ENCODE data around the gene SEMA3E.
"Not testable (repeated sequence)": the region's sequence is repeated elsewhere in the genome, so short reads cannot be mapped to it uniquely, and the experiment has no call there.

Gene SEMA3E

DNA sequence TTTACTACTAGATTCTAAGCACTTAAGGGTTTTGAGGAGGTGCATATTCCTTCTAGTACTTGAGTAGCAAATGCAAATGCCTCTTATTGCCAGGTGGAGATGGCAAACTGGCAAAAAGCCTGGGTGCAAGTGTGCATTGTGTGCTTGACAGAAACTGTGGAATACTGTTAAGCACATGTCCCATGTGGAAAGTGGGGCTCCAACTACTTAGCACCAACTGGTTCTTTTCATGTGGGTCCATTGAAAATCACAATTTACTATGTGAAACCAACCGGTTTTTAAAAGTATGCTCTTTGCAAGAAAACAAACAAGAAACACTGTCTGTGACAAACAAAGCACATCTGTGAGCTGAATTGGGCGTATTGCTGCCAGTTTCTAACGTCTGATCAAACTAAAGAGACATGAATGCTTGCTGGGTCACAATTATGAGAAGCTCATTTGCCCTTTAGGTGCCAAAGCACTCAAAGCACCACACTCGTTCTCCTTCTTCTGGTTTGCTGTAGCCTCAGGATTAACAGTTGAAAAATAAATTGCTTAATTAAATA lies 197.4 kb downstream of the SEMA3E start:
- Histone ChIP-seq H3K36me3 (ENCODE audit: control insufficient read depth, insufficient read depth, low read length) (no peaks in the 10 kb centered on the region), H3K27ac (ENCODE audit: low read depth, low read length) (no peak overlapping the region), H3K9ac (ENCODE audit: low read length) (no peak overlapping the region), H3K4me1 (ENCODE audit: control insufficient read depth, insufficient read depth, low read length) (no peaks in the 10 kb centered on the region), H3K27me3 (ENCODE audit: control insufficient read depth, insufficient read depth, low read length) (no peaks in the 10 kb centered on the region), H3K4me3 (ENCODE audit: low read length) (no peak overlapping the region)

DNA sequence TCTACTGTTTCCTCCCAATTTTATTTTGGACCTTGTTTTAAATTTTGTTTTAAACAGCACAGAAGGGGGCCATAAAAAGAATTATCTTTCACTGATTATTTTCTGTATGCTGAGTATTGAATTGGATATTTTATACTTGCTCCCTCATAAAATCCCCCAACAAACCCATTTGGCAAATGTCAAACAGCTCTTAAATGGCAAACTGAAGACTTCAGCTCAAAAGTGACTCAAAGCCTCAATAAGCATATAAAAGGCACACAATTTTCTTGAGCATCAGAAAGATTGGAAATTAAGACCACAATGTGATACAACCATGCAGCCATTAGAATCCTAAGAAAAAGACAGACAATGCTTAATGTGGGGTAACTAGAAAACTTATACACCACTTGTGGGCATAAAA lies 199.2 kb downstream of the SEMA3E start:
- H3K9ac ChIP-seq (ENCODE audit: low read length), result no peak overlapping the region
- H3K27me3 ChIP-seq (ENCODE audit: control insufficient read depth, insufficient read depth, low read length), result no peaks in the 10 kb centered on the region
- H3K4me1 ChIP-seq (ENCODE audit: control insufficient read depth, insufficient read depth, low read length), result no peaks in the 10 kb centered on the region
- no peaks in the 10 kb centered on the region for H3K36me3 ChIP-seq (ENCODE audit: control insufficient read depth, insufficient read depth, low read length)
- no peak overlapping the region for H3K27ac ChIP-seq (ENCODE audit: low read depth, low read length)
- H3K4me3 ChIP-seq (ENCODE audit: low read length), result no peak overlapping the region

- no peak overlapping the region for H3K27ac ChIP-seq (ENCODE audit: low read depth, low read length)
- no peak overlapping the region for H3K4me3 ChIP-seq (ENCODE audit: low read length)
- H3K36me3 ChIP-seq (ENCODE audit: control insufficient read depth, insufficient read depth, low read length), result no peaks in the 10 kb centered on the region
- H3K9ac ChIP-seq (ENCODE audit: low read length), result no peak overlapping the region
- no peaks in the 10 kb centered on the region for H3K27me3 ChIP-seq (ENCODE audit: control insufficient read depth, insufficient read depth, low read length)
- H3K4me1 ChIP-seq (ENCODE audit: control insufficient read depth, insufficient read depth, low read length), result no peaks in the 10 kb centered on the region
Measured at GRCh38 chr7:83447681-83448080, 201.3 kb downstream of the SEMA3E start.

DNA sequence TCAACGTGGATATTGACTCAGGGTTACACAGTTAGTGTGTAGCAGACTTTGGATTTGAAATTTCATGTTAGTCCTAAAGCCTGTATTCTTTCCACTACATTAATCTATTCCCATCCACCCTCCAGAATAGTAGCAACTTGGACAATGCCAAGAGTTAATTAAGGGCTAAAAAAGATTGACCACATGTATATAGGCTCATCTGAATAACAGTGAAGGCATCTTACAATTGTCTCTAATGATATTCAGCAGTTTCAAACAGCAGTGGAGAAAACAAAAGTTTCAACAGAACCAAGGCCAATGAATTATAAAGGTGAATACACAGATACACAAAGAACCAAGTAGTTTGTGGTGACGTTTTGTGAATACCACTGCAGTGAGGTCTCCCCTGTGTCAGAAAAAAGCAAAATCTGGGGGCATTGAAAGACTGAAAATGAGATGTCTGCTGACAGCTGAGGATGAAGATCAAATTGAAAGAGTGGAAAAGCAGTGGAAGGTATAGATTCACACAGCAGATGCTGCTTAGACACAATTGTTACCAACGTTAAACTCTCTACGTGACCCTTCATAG lies 202.8 kb downstream of the SEMA3E start:
- Histone ChIP-seq H3K27ac (ENCODE audit: low read depth, low read length) (no peak overlapping the region), H3K4me3 (ENCODE audit: low read length) (no peak overlapping the region), H3K9ac (ENCODE audit: low read length) (no peak overlapping the region), H3K36me3 (ENCODE audit: control insufficient read depth, insufficient read depth, low read length) (no peaks in the 10 kb centered on the region), H3K4me1 (ENCODE audit: control insufficient read depth, insufficient read depth, low read length) (no peaks in the 10 kb centered on the region), H3K27me3 (ENCODE audit: control insufficient read depth, insufficient read depth, low read length) (no peaks in the 10 kb centered on the region)

GRCh38 chr7:83442911-83443310 lies 206.0 kb downstream of the SEMA3E start:
- no peaks in the 10 kb centered on the region for H3K4me1 ChIP-seq (ENCODE audit: control insufficient read depth, insufficient read depth, low read length)
- no peaks in the 10 kb centered on the region for H3K27me3 ChIP-seq (ENCODE audit: control insufficient read depth, insufficient read depth, low read length)
- H3K36me3 ChIP-seq (ENCODE audit: control insufficient read depth, insufficient read depth, low read length), result no peaks in the 10 kb centered on the region
- no peak overlapping the region for H3K4me3 ChIP-seq (ENCODE audit: low read length)
- H3K27ac ChIP-seq (ENCODE audit: low read depth, low read length), result no peak overlapping the region
- H3K9ac ChIP-seq (ENCODE audit: low read length), result no peak overlapping the region

DNA sequence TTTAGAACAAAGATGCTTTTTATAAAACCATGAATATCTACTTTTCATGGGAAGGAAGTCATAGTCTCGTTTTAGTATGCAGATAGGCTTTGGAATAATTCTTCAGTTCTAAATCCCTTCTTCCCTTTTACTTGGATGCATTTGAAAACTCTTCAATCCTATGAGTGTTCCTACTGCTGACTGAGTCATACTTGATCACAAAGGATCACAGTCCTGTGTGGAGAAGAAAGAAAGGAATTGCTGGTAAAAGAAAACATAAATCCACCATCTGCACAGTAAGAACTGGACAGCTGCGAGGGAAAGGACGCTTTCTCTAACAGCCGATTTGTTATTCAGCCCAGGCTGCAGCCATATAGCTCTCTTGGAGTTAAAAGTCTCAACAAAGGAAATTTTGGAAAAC lies 209.9 kb downstream of the SEMA3E start:
- H3K36me3 ChIP-seq (ENCODE audit: control insufficient read depth, insufficient read depth, low read length), result no peaks in the 10 kb centered on the region
- no peaks in the 10 kb centered on the region for H3K27me3 ChIP-seq (ENCODE audit: control insufficient read depth, insufficient read depth, low read length)
- no peak overlapping the region for H3K9ac ChIP-seq (ENCODE audit: low read length)
- H3K4me1 ChIP-seq (ENCODE audit: control insufficient read depth, insufficient read depth, low read length), result no peaks in the 10 kb centered on the region
- H3K27ac ChIP-seq (ENCODE audit: low read depth, low read length), result no peak overlapping the region
- no peak overlapping the region for H3K4me3 ChIP-seq (ENCODE audit: low read length)

GRCh38 chr7:83430289-83430688 lies 218.7 kb downstream of the SEMA3E start:
- H3K27ac ChIP-seq (ENCODE audit: low read depth, low read length), result not testable (repeated sequence)

DNA sequence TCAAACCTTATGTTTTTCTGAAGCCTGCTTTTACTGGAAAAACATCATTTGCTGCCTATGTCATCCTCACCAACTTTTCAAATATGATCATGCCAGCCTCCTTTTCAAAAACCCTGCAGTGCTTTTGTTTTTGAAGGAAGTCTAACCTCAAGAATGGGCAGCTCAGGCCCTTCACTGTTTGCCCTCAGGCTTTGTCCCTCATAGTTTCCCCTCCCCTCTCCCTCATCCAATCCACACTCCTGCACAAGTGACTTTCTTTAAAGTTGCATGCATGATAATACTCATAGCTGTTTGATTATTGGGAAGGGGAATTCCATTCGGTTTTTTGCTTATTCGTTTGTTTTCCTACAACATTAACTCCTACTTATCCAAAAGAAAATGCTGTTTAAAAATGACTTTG lies 219.4 kb downstream of the SEMA3E start:
- no peaks in the 10 kb centered on the region for H3K27me3 ChIP-seq (ENCODE audit: control insufficient read depth, insufficient read depth, low read length)
- H3K4me1 ChIP-seq (ENCODE audit: control insufficient read depth, insufficient read depth, low read length), result no peaks in the 10 kb centered on the region
- no peak overlapping the region for H3K27ac ChIP-seq (ENCODE audit: low read depth, low read length)

More at GRCh38 chr7:83430289-83430688, 218.7 kb downstream of the SEMA3E start:
- H3K4me3 ChIP-seq (ENCODE audit: low read length); H3K36me3 ChIP-seq (ENCODE audit: control insufficient read depth, insufficient read depth, low read length); H3K4me1 ChIP-seq (ENCODE audit: control insufficient read depth, insufficient read depth, low read length); H3K27me3 ChIP-seq (ENCODE audit: control insufficient read depth, insufficient read depth, low read length); H3K9ac ChIP-seq (ENCODE audit: low read length): not testable (repeated sequence)

DNA sequence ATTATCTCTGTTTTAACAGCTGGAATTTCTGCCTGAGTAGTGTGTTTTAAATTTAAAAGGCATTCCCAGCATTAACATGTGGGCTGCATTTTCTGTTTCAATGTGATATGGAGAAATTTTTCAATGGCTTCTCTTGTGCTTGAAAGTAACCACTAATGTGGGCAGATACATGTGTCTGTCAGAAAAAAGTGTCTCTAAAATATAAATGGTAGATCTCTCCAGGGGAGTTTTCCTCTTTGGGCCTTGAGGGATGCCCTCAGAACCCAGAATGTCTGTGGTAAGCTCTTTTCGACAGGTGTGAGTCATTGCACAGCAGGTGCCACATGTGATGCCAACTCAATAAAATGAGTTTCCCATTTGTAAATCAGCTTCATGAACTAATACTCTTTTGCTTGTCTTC lies 221.1 kb downstream of the SEMA3E start:
- H3K9ac ChIP-seq (ENCODE audit: low read length), result no peak overlapping the region
- no peaks in the 10 kb centered on the region for H3K27me3 ChIP-seq (ENCODE audit: control insufficient read depth, insufficient read depth, low read length)
- H3K4me3 ChIP-seq (ENCODE audit: low read length), result no peak overlapping the region
- H3K36me3 ChIP-seq (ENCODE audit: control insufficient read depth, insufficient read depth, low read length), result no peaks in the 10 kb centered on the region
- H3K4me1 ChIP-seq (ENCODE audit: control insufficient read depth, insufficient read depth, low read length), result no peaks in the 10 kb centered on the region
- H3K27ac ChIP-seq (ENCODE audit: low read depth, low read length), result no peak overlapping the region

More for the DNA sequence above, 219.4 kb downstream of the SEMA3E start:
- no peak overlapping the region for H3K4me3 ChIP-seq (ENCODE audit: low read length)
- H3K9ac ChIP-seq (ENCODE audit: low read length), result no peak overlapping the region
- no peaks in the 10 kb centered on the region for H3K36me3 ChIP-seq (ENCODE audit: control insufficient read depth, insufficient read depth, low read length)

DNA sequence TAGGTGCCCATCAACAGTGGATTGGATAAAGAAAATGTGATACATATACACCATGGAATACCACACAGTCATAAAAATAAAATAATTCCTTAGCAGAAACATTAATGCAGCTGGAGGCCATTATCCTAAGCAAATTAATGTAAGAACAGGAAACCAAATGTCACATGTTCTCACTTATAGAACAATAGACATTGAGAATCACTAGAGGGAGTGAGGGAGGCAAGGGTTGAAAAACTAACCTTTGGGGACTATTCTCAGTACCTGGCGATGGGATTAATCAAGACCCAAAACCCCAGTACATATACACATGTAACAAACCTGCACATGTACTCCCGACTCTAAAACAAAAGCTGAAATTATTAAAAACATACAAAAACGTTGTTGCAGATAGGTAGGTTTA lies 222.6 kb downstream of the SEMA3E start:
- Histone ChIP-seq H3K27ac (ENCODE audit: low read depth, low read length) (no peak overlapping the region), H3K27me3 (ENCODE audit: control insufficient read depth, insufficient read depth, low read length) (no peaks in the 10 kb centered on the region), H3K36me3 (ENCODE audit: control insufficient read depth, insufficient read depth, low read length) (no peaks in the 10 kb centered on the region), H3K4me3 (ENCODE audit: low read length) (no peak overlapping the region), H3K4me1 (ENCODE audit: control insufficient read depth, insufficient read depth, low read length) (no peaks in the 10 kb centered on the region), H3K9ac (ENCODE audit: low read length) (no peak overlapping the region)

DNA sequence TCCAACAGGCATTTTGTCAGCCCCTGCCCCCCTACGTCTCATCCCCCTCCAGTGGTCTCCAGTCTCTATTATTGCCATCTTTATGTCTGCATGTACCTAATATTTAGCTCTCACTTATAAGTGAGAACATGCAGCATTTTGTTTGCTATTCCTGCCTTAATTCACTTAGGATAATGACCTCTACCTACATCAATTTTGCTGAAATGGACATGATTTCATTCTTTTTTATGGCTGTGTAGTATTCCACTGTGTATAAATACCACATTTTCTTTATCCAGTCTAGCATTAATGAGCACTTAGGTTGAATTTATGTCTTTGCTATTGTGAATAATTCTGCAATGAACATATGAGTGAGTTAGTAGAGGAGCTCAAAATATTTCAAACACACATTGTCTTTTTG lies 229.9 kb downstream of the SEMA3E start:
- Histone ChIP-seq H3K4me3 (ENCODE audit: low read length) (no peak overlapping the region), H3K9ac (ENCODE audit: low read length) (no peak overlapping the region), H3K27ac (ENCODE audit: low read depth, low read length) (no peak overlapping the region), H3K4me1 (ENCODE audit: control insufficient read depth, insufficient read depth, low read length) (no peaks in the 10 kb centered on the region), H3K27me3 (ENCODE audit: control insufficient read depth, insufficient read depth, low read length) (no peaks in the 10 kb centered on the region), H3K36me3 (ENCODE audit: control insufficient read depth, insufficient read depth, low read length) (no peaks in the 10 kb centered on the region)

- no peak overlapping the region for H3K4me3 ChIP-seq (ENCODE audit: low read length)
- H3K4me1 ChIP-seq (ENCODE audit: control insufficient read depth, insufficient read depth, low read length), result no peaks in the 10 kb centered on the region
- H3K36me3 ChIP-seq (ENCODE audit: control insufficient read depth, insufficient read depth, low read length), result no peaks in the 10 kb centered on the region
- no peaks in the 10 kb centered on the region for H3K27me3 ChIP-seq (ENCODE audit: control insufficient read depth, insufficient read depth, low read length)
- H3K27ac ChIP-seq (ENCODE audit: low read depth, low read length), result no peak overlapping the region
- H3K9ac ChIP-seq (ENCODE audit: low read length), result no peak overlapping the region
Measured at GRCh38 chr7:83415840-83416239, 233.1 kb downstream of the SEMA3E start.

- Histone ChIP-seq H3K36me3 (ENCODE audit: control insufficient read depth, insufficient read depth, low read length) (no peaks in the 10 kb centered on the region), H3K27ac (ENCODE audit: low read depth, low read length) (no peak overlapping the region), H3K9ac (ENCODE audit: low read length) (no peak overlapping the region), H3K4me1 (ENCODE audit: control insufficient read depth, insufficient read depth, low read length) (no peaks in the 10 kb centered on the region), H3K4me3 (ENCODE audit: low read length) (no peak overlapping the region), H3K27me3 (ENCODE audit: control insufficient read depth, insufficient read depth, low read length) (no peaks in the 10 kb centered on the region)
Measured at GRCh38 chr7:83414947-83415346, 234.0 kb downstream of the SEMA3E start.

Measured in rectal smooth muscle tissue (tissue), 1 donor.